AG08396 (cell line): ENCODE data around the gene NINJ1.
A peak's percentile ranks its signal among the peaks of the same experiment; 100 is the strongest.

Experiments
- DNase-seq: peaks from one replicate; pipeline ENCODE4 v3.0.0; 2012; ENCODE audit warnings: low spot score, mixed read lengths

The NINJ1 gene

DNA sequence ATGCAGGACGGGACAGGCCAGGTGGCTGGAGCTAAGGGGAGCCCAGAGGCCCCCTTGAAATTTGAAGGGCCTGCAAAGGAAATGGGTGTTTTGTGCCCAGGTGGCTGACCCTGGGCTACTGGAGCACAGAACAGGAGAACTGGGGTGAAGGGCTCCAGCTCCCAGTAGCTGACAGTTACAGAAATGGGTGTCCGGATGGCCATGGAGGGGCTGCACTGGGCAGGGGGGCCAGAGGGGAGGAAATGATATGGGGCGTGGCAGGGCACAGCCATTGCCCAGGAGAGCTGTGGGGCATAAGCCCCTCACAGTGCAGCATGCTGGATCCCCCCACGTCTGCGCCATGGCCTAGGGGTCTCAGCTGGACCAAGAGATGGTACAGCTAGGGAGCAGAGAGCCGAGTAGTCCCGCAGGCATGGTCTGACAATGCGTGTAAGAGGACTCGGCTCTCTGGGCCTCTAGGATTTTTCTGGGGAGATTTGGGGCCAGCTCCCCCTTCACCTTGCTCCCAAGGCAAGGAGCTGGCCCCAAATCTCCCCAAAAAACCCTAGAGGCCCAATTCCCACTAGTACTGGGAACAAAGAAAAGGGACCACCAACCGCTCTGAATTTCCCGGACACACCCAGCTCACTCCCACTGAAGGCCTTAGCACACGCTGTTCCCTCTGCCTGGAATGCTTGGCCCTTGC is 45.9 kb downstream of the NINJ1 start:
- DNase-seq: no peak

DNA sequence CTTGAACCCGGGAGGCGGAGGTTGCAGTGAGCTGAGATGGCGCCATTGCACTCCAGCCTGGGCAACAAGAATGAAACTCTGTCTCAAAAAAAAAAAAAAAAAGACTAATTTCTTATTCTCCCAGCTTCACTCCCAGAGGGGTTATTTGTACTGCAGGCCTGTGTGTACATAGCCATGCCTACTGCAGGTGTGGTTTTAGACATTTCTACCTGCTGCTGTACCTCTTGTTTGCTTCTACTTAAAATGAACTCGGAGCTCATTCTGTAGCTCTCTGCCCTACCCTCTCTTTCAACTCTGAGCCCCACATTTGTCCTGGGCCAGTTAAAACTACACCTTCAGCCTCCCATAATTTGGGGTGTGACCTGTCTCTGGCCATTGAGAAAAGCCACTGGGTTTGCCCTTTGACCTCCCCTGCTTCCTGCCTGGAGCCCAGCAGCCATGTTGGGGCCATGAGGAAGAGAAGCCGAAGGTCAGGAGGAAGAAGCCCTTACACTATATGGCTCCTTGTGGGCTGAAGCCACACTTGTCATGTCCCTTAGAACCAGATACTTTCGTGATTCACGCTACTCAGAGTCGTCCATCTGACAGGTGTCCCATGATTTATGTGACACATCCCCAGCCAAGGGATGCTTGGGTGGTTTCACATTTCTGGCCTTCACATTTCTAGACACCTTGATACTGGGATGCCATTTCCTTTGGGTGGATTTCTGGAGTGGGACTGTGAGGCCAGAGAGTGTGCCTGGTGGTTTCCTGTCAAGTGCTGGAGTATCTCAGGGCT is 47.4 kb downstream of the NINJ1 start:
- DNase-seq: no peak

DNA sequence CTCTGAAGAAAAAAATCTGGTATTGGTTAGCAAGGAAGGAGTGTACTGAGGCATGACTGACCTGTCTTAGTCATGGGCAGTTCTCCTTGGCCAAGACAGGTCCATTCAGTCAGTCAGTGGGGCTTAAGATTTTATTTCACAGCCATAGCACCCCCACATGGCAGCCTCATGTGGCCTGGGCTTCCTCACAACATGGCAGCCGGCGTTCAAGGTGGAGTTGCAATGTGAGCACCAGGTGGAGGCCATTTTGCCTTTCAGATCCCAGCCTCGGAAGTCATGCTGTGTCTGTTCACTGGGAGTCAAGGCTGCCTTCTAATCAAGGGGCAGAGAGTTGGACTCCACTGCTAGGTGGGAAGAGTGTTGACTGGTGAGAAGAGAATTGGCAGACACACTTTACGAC is 48.4 kb downstream of the NINJ1 start:
- DNase-seq: no peak

DNA sequence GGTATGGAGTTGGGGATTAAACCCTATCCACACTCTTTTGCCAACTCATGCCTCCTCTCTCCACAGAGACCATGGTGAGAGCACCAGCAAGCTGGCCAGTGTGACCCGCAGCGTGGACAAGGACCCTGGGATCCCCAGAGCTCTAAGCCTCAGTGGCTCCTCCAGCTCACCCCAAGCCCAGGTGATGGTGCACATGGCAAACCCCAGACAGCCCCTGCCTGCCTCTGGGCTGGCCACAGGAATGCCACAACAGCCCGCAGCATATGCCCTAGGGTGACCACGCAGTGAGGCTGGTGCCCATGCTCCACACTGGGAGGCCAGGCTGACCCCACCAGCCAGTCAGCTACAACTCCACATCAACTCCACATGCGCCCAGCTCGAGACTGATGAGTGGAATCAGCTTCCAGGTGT is 49.6 kb downstream of the NINJ1 start:
- DNase-seq: no peak

DNA sequence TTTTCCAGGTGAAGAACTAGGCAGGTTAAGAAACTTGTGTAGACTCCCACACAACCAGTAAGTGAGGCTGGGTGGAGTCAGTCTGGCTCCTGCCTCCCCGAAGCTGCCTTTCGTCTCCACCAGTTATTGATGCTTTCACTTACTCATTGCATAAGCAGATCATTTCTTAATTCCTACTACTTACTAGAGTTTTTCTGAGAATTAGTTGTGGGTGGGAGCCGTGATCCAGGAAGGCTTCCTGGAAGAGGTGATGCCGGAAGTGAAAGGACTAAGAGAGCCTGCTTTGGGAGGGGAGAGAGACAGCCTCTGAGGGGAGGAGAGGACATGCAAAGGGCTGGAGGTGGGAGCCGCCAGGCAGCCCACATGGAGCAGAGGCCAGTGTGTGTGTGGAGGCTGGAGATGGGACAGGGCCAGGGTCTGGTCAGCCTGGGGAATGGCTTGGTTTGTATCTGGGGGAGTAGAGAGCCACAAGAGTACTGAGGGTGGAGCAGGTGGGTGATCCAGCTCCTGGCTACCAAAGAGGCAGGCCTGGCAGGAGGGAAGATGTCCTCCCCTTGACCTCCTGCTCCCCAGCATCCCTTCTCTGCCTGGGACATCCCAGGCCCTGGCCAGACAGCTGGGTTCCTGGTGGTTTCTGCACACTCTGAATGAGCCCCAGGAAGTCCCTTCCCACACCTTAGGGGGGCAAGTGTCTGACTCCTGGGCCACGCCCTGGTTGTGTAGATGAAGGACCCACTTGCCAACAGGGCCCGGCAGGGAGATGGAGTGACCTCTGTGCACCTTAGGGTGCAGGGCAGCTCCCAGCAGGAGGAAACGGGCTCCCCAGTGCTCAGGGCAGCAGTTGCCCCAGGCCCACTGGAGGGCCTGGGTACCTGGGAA is 50.2 kb downstream of the NINJ1 start:
- no peak for DNase-seq

DNA sequence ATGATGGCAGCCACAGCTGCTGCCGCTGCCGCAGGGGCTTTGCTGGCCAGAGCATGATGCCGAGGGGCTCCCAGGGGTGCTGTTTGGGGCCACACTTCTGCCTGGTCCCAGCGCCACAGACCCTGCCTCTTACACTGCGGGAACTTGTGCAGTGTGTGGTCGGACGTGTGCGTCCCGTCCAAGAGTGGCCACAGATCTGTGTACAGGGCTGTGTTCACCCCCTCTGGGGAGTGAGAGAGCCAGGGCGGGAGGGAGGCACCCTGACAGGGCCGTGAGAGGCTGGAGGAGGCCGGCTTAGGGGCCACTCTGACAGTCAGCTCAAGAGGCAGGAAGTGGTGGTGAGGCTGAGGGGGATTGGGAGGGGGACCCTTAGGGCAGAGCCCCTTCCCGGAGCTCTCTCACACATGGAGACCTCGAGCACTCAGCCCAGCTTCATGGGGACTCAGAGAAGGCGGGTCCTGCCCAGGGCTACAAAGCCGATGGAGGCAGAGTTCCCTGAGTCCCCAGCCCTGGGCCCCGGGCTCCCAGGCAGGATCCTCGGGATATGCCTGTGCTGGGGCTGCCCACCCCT is 51.1 kb downstream of the NINJ1 start:
- DNase-seq: no peak

DNA sequence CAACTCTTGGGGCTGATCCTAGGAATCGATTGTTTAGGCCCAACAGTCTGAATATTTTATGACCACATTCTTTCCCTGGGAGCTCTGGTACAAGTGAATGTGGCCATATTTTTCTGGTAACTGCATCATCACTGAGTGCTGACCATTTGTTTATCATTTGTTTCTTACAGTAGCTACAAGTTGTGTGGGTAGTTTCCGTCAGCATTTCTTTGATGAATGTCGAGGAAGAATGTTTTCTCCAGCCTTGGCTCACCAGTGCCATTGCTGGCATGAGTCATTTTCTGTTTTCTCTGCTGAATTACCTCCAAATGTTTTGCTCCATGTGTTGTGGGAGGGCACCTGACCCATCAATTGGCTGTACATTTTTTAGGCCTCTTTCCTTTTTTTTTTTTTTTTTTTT is 52.1 kb downstream of the NINJ1 start:
- DNase-seq: peak; percentile 62

DNA sequence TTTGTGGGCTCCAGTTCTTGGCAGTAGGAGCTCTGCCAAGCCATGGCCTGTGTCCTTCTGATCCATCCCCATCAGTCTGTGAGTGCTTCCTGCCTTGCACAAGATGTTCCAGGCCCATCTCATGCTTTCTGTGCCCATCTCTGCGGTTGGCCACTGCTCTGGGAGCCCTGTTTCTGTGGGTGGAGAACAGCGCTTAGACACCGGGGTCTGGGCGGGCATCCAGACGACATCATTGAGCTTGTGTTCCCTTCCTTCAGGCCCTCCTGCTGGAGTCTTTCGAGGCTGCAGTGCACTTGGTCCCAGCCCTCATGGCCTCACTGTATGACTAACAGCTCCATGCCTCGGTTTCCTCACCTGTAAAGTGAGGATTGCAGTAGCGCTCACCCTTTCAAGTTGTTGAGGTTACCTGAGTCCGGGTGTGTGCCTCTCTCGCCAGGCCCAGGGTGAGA is 52.9 kb downstream of the NINJ1 start:
- DNase-seq: no peak

DNA sequence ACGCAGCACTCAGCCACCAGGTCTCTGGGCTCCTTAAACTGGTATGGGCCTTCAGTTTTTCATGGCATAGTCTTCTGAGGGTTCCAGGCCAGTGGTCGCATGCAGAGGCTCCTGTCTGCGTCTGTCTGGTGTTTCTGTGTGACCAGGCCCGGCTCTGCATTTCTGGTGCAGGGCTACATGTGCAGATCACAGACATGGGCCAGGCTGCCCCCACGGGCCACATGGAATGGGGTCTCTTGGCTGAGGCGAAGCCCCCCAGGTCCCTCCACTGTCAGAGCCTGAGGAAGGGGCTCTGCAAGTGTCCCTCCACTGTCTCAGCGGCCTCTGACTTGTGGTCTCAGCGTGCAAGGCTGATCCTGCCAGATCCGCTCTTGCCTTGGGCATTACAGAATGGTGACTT is 53.6 kb downstream of the NINJ1 start:
- DNase-seq: no peak

DNA sequence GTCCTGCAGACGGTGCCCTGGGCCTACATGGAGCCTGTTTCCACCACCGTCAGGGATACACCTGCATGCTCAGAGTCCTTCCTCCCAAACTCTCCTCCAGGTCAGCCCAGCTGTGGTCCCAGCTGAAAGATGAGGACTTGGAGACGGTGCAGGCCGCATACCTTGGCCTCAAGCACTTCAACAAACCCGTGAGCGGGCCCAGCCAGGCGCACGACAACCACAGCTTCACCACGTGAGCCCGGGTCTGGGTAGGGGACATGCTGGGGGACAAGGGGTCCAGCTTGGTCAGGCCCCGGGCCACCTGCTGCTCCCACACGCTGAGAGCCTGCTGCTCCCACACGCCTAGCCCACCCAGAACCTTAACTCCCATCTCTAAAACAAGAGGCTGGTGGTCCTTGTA is 54.7 kb downstream of the NINJ1 start:
- DNase-seq: no peak

DNA sequence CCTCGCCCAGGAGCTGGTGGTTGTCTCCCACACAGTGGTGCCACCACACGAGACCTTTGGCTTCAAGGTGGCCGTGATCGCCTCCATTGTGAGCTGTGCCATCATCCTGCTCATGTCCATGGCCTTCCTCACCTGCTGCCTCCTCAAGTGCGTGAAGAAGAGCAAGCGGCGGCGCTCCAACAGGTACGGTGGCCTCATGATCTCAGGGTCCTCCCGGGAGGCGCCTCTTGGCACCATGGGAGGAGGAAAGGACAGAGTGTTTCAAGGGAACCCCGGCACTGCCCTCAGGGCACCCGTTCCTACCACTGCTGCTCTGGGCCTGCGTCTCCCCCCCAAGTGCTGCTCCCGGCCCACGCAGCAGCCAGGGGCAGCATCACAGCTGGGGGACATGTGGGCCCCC is 56.2 kb downstream of the NINJ1 start:
- DNase-seq: no peak

DNA sequence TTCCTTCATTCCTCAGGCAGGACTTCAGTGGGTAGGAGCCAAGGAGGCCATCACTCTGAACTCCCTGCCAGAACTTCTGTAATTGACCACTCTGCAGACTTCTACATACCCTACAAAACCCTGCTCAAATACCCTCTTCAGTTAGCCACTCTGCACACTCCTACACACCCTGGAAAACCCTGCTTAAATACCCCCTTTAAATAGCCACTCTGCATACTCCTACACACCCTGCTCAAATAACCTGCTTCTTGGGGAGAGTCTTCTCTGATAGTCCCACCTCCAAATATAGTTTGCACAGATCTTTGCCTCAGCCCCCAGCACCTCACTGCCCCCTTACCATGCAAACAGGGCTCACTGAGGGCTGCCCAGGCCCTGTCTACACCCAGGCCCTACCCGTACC is 56.7 kb downstream of the NINJ1 start:
- no peak for DNase-seq

DNA sequence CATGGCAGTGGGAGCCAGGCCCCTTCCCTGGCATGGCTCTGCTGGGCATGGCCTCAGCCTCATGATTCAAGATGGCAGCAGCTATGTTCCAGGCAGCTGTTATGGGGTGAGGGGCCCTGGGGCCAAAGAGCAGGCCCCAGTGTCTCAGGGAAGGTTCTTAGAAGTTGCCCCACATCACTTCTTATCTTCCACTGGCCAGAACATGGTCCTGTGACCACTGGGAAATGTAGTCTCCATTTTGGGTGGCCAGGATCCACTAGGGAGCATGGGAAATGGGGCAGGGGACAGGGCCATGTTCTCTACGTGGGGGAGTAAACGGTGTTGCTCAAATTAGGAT is 57.3 kb downstream of the NINJ1 start:
- DNase-seq: no peak

DNA sequence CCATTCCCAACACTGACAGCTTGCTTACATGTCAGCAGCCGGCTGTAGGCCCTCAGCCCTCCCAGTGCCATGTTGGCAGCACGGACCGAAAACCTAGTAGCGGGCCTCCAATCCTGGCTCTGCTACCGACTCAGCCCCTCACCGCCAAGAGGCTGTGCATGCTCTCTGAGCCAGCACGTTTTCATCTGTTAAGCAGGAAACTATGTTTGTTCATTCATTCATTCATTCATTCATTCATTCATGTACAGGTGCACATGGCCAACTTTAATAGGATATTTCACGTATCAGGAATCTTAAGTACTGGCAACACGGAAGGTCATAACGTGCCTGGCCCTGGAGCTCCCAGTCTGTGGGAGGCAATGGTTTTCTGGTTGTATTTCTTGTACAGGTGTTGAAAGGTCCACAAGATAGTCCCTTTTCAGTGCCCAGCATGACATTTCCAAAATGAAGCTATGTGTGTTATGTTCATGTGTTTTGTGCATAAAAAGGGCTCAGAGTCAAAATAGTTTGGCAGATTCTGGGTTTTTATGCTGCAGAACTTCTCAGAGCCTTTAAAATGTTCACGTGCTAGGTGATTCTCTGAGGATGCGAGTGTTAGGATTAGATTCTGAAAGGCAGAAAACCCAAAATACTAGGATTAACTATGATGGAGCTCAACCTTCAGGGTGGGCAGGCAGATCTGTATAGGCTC is 57.8 kb downstream of the NINJ1 start:
- DNase-seq: no peak

DNA sequence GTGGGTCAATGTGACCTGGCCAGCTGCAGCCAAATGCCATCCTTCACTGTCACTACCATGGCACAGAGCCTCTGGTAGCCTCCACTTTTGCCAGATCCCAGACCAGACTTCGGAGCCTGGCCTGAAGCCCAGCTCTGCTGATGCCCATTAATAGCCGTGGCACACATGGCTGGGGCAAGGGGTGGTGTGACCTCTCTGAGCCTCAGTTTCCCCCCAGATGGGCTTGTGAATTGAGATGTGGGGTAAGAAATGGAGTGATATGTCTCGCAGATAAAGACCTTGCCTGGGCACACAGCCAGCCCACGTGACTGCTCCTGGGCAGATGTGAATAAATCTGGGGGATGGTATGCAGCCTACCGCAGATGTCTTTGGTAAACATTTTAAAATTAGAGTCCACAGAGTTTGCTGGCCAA is 61.7 kb downstream of the NINJ1 start:
- DNase-seq: peak; percentile 53
